Keratinocyte (primary cell): Measurements from ENCODE around the gene FSTL5. TPM values are rescaled to one million over a fixed set of nuclear protein-coding genes. Genes with fewer than 3 reads are reported as not detected.

Source experiments
- DNase-seq: peaks from one replicate; pipeline ENCODE4 v3.0.0-alpha.2; 2011; ENCODE audit warnings: low read depth, missing footprints, low spot score
- FAIRE-seq: peaks from 2 replicates; lab custom pipeline; 2011; peaks lifted over from hg19 to GRCh38; lab: Jason Lieb, UNC
- H2AFZ ChIP-seq: 2 replicates; pipeline ENCODE4 v1.6.0; 2012; ENCODE audit warnings: low read length, control low read depth, inconsistent platforms; ENCODE audit not compliant: control insufficient read depth
- H3K27ac ChIP-seq: 2 replicates; pipeline ENCODE4 v1.5.1; 2011; ENCODE audit warnings: low read length; ENCODE audit not compliant: control insufficient read depth, insufficient read depth
- H3K27me3 ChIP-seq: 3 replicates; pipeline ENCODE4 v1.6.0; 2011; ENCODE audit warnings: low read length; ENCODE audit not compliant: control insufficient read depth, insufficient read depth; ENCODE audit errors: extremely low read depth
- H3K36me3 ChIP-seq, 2 experiments: 2 replicates in 1 of 2; 3 replicates in 1 of 2; pipeline ENCODE4 v1.5.1; 2011; ENCODE audit warnings: low read length in 2 of 2, mild to moderate bottlenecking in 1 of 2; ENCODE audit not compliant: control insufficient read depth in 2 of 2, insufficient read depth in 2 of 2; ENCODE audit errors: extremely low read depth in 1 of 2
- H3K4me1 ChIP-seq: 3 replicates; pipeline ENCODE4 v1.5.1; 2011; ENCODE audit warnings: low read length; ENCODE audit not compliant: control insufficient read depth, insufficient read depth; ENCODE audit errors: extremely low read depth
- H3K4me2 ChIP-seq: 3 replicates; pipeline ENCODE4 v1.6.0; 2011; ENCODE audit warnings: low read depth, low read length; ENCODE audit not compliant: control insufficient read depth, insufficient read depth; ENCODE audit errors: extremely low read depth
- H3K4me3 ChIP-seq, 3 experiments: fragments of 200-600 bp in 1 of 3; sonication (generic) in 1 of 3; 2 replicates in 2 of 3; 3 replicates in 1 of 3; pipeline ENCODE4 v1.5.1; 2011 to 2016; ENCODE audit warnings: low read length in 3 of 3, mild to moderate bottlenecking in 3 of 3, control low read depth in 2 of 3, inconsistent platforms in 1 of 3, low read depth in 1 of 3, mixed read lengths in 1 of 3, mixed run types in 1 of 3, moderate library complexity in 1 of 3; ENCODE audit not compliant: control insufficient read depth in 2 of 3, insufficient read depth in 2 of 3; ENCODE audit errors: extremely low read depth in 1 of 3
- H3K79me2 ChIP-seq: 2 replicates; pipeline ENCODE4 v1.6.0; 2012; ENCODE audit warnings: low read length; ENCODE audit not compliant: control insufficient read depth, insufficient read depth
- H3K9ac ChIP-seq: 3 replicates; pipeline ENCODE4 v1.6.0; 2011; ENCODE audit warnings: low read length; ENCODE audit not compliant: control insufficient read depth, insufficient read depth; ENCODE audit errors: extremely low read depth
- H3K9me1 ChIP-seq: 3 replicates; pipeline ENCODE4 v1.6.0; 2011; ENCODE audit warnings: low read length; ENCODE audit not compliant: control insufficient read depth, insufficient read depth; ENCODE audit errors: extremely low read depth
- H3K9me3 ChIP-seq: 2 replicates; pipeline ENCODE4 v1.5.1; 2012; ENCODE audit warnings: low read depth, low read length; ENCODE audit not compliant: control insufficient read depth
- H4K20me1 ChIP-seq: 3 replicates; pipeline ENCODE4 v1.6.0; 2011; ENCODE audit warnings: low read length; ENCODE audit not compliant: control insufficient read depth, insufficient read depth; ENCODE audit errors: extremely low read depth
- CTCF ChIP-seq, 3 experiments: IDR thresholded peaks in 1 of 3; conservative IDR thresholded peaks in 1 of 3; optimal IDR thresholded peaks in 1 of 3; 2 replicates in 2 of 3; 3 replicates in 1 of 3; pipeline versions ENCODE3 to v1.5.1; 2011; ENCODE audit warnings: low read length in 3 of 3, mild to moderate bottlenecking in 3 of 3, moderate library complexity in 2 of 3, control low read depth in 1 of 3, inconsistent platforms in 1 of 3; ENCODE audit not compliant: insufficient read depth in 2 of 3; ENCODE audit errors: extremely low read depth in 1 of 3
- EZH2 ChIP-seq: IDR thresholded peaks from one replicate; pipeline ENCODE4 v1.6.1; 2012; ENCODE audit warnings: inconsistent platforms, mild to moderate bottlenecking, low read length, moderate library complexity
- dilution Hi-C: fragments of 300-500 bp; cut with MboI; formaldehyde crosslinking; loops from one replicate; pipeline ENCODE4 v1.7.0; 2020; ENCODE audit warnings: low sequenced_read_pairs; ENCODE audit not compliant: extremely low pct_ligation_motif_present
- polyA plus RNA-seq, 5 experiments: library from polyadenylated mRNA; depleted of rRNA in 3 of 5; stranded (reverse) in 3 of 5; stranded (forward) in 1 of 5; unstranded in 1 of 5; fragments of >200 nt; gene quantifications; 1 replicate in 1 of 5; 2 replicates in 3 of 5; 3 replicates in 1 of 5; pipeline versions ENCODE4 v1.2.1 to v1.2.3, GENCODE V29; 2011 to 2012; ENCODE audit warnings: missing spikeins in 2 of 5, low read depth in 1 of 5, low replicate concordance in 1 of 5

The FSTL5 gene
- polyA plus RNA-seq, 1 donor (not counting 4 experiments of a cell fraction or from before 2014, with no cell fraction given), result not detected

- dilution Hi-C loops, result no loop called here
- H2AFZ ChIP-seq, result no peak overlapping the region
Measured at GRCh38 chr4:161892951-161893350, 270.8 kb downstream of the FSTL5 start.

GRCh38 chr4:161883157-161883556 lies 280.6 kb downstream of the FSTL5 start:
- Histone ChIP-seq H3K36me3 (no peaks in the 10 kb centered on the region), H3K9ac (no peak overlapping the region), H3K9me1 (no peaks in the 10 kb centered on the region), H3K4me2 (no peak overlapping the region), H3K4me1 (no peaks in the 10 kb centered on the region), H3K79me2 (no peaks in the 10 kb centered on the region), H4K20me1 (no peaks in the 10 kb centered on the region), H3K27ac (no peak overlapping the region), H3K4me3 (no peak overlapping the region), H3K9me3 (no peaks in the 10 kb centered on the region), H3K27me3 (no peaks in the 10 kb centered on the region), H2AFZ (no peak overlapping the region)
- no peak for DNase-seq
- no peak for TF ChIP-seq EZH2
- no peak for TF ChIP-seq CTCF (optimal IDR thresholded peaks at IDR 0.05 in 1 of 3, IDR thresholded peaks at IDR 0.05 in 1 of 3, conservative IDR thresholded peaks at IDR 0.05 in 1 of 3; ENCODE audit: extremely low read depth in 1 of 3, insufficient read depth in 2 of 3, low read length in 3 of 3)
- no peak for FAIRE-seq
- dilution Hi-C loops, result no loop called here

More at GRCh38 chr4:161892951-161893350, 270.8 kb downstream of the FSTL5 start:
- FAIRE-seq, result no peak
- H3K9me3 ChIP-seq, result no peaks in the 10 kb centered on the region
- no peaks in the 10 kb centered on the region for H3K27me3 ChIP-seq
- H3K4me2 ChIP-seq, result no peak overlapping the region
- no peaks in the 10 kb centered on the region for H4K20me1 ChIP-seq
- DNase-seq, result no peak
- H3K4me3 ChIP-seq, result no peak overlapping the region
- H3K36me3 ChIP-seq, result no peaks in the 10 kb centered on the region
- H3K4me1 ChIP-seq, result peaks cover 3% of the 10 kb centered on the region
- H3K27ac ChIP-seq, result no peak overlapping the region
- no peak overlapping the region for H3K9ac ChIP-seq
- no peaks in the 10 kb centered on the region for H3K79me2 ChIP-seq
- no peaks in the 10 kb centered on the region for H3K9me1 ChIP-seq
- no peak for TF ChIP-seq CTCF (optimal IDR thresholded peaks at IDR 0.05 in 1 of 3, IDR thresholded peaks at IDR 0.05 in 1 of 3, conservative IDR thresholded peaks at IDR 0.05 in 1 of 3; ENCODE audit: extremely low read depth in 1 of 3, insufficient read depth in 2 of 3, low read length in 3 of 3)
- no peak for TF ChIP-seq EZH2
